Uterus (tissue), 4 donors: ENCODE results near the gene GNL3. TPM values are rescaled to one million over a fixed set of nuclear protein-coding genes. Genes with fewer than 3 reads are reported as not detected.
"Not testable (repeated sequence)": the region's sequence is repeated elsewhere in the genome, so short reads cannot be mapped to it uniquely, and the experiment has no call there.

Experiments used
- DNase-seq, 2 donors: peaks; one replicate each; pipeline ENCODE4 v3.0.0-alpha.2; 2019 to 2020
- H3K27ac ChIP-seq, 2 donors: fragments of 200-600 bp; sonication (generic); 1 replicate in 1 of 2; 2 replicates in 1 of 2; pipeline ENCODE4 v1.5.1; 2016 to 2018
- H3K27me3 ChIP-seq, 2 donors: fragments of 200-600 bp; sonication (generic); one replicate each; pipeline ENCODE4 v1.5.1; 2018 to 2019; ENCODE audit warnings: control low read depth in 1 of 2
- H3K36me3 ChIP-seq, 2 donors: fragments of 200-600 bp; sonication (generic); one replicate each; pipeline ENCODE4 v1.5.1; 2019; ENCODE audit warnings: control low read depth in 1 of 2
- H3K4me1 ChIP-seq, 2 donors: fragments of 200-600 bp; sonication (generic); one replicate each; pipeline ENCODE4 v1.5.1; 2018 to 2019; ENCODE audit warnings: control low read depth in 1 of 2
- H3K4me3 ChIP-seq, 2 donors: fragments of 200-600 bp; sonication (generic); 1 replicate in 1 of 2; 2 replicates in 1 of 2; pipeline ENCODE4 v1.5.1; 2018 to 2019; ENCODE audit warnings: mild to moderate bottlenecking in 1 of 2
- H3K9me3 ChIP-seq, 2 donors: fragments of 200-600 bp; sonication (generic); one replicate each; pipeline ENCODE4 v1.5.1; 2019; ENCODE audit warnings: control low read depth in 1 of 2
- POLR2A ChIP-seq, 2 donors: fragments of 450-650 bp; IDR thresholded peaks; one replicate each; pipeline ENCODE4 v1.6.1; 2016; ENCODE audit warnings: antibody characterized with exemption in 2 of 2, mild to moderate bottlenecking in 1 of 2, moderate library complexity in 1 of 2
- intact Hi-C: fragments of 100-400 bp; cut with DNase I; formaldehyde crosslinking; loops from one replicate; pipeline ENCODE4 v1.15.1; 2023; ENCODE audit warnings: low total_unique reads
- total RNA-seq, 4 donors: library from RNA; depleted of rRNA in 3 of 4; stranded (reverse); fragments of >200 nt in 3 of 4; gene quantifications; one replicate each; pipeline versions ENCODE4 v1.1.0 to v1.2.4, GENCODE V29; 2014 to 2023
- TF ChIP-seq, protein P1 (sequence below), 4 experiments: fragments of 200-600 bp in 2 of 4; fragments of 450-650 bp in 2 of 4; sonication (generic) in 2 of 4; IDR thresholded peaks; one replicate each; pipeline ENCODE4 v1.5.1; 2016 to 2019; ENCODE audit warnings: antibody characterized with exemption in 4 of 4, mild to moderate bottlenecking in 2 of 4, moderate library complexity in 1 of 4
- donor health status: DM: yes; HTN: yes; CAD: no.

Gene GNL3
- total RNA-seq, 4 donors from 2014 or later = 29.5 to 108 (median 53.9) TPM

- no peaks in the 10 kb centered on the region for H3K9me3 ChIP-seq
- TF ChIP-seq POLR2A (IDR thresholded peaks at IDR 0.05) = no peak
- TF ChIP-seq, protein P1, sequence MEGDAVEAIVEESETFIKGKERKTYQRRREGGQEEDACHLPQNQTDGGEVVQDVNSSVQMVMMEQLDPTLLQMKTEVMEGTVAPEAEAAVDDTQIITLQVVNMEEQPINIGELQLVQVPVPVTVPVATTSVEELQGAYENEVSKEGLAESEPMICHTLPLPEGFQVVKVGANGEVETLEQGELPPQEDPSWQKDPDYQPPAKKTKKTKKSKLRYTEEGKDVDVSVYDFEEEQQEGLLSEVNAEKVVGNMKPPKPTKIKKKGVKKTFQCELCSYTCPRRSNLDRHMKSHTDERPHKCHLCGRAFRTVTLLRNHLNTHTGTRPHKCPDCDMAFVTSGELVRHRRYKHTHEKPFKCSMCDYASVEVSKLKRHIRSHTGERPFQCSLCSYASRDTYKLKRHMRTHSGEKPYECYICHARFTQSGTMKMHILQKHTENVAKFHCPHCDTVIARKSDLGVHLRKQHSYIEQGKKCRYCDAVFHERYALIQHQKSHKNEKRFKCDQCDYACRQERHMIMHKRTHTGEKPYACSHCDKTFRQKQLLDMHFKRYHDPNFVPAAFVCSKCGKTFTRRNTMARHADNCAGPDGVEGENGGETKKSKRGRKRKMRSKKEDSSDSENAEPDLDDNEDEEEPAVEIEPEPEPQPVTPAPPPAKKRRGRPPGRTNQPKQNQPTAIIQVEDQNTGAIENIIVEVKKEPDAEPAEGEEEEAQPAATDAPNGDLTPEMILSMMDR (IDR thresholded peaks at IDR 0.05) = no peak
- no peak overlapping the region for H3K4me3 ChIP-seq
- intact Hi-C loops = no loop called here
- peak overlapping the region in 1 of 2 donors; percentile 34 for H3K27ac ChIP-seq
- no peaks in the 10 kb centered on the region for H3K36me3 ChIP-seq
- no peaks in the 10 kb centered on the region for H3K4me1 ChIP-seq
- DNase-seq = no peak
- H3K27me3 ChIP-seq = no peaks in the 10 kb centered on the region
These were observed 15.0 kb upstream of the GNL3 start for GRCh38 chr3:52670621-52671521.

DNA sequence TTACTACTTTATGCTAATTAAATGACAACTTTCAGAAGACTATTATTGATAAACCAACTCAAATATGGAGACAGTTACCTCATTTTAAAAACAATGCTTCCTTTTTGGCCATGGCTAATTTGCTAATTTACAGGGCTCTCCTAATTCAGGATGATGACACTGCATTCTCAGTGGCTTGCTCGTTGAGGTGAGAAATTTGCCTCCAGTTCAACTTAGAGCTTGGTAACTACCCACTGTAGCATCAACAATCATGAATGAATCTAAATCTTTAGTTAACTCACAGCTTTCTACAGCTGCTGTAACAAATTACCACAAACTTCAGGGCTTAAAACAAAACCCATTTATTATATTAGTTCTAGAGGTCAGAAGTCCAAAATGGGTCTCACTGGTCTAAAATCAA is 14.2 kb upstream of the GNL3 start:
- DNase-seq = no peak
- H3K36me3 ChIP-seq = no peaks in the 10 kb centered on the region
- TF ChIP-seq, protein P1 (IDR thresholded peaks at IDR 0.05) = no peak
- H3K9me3 ChIP-seq = no peaks in the 10 kb centered on the region
- intact Hi-C loops = no loop called here
- H3K27ac ChIP-seq = no peak overlapping the region
- H3K4me1 ChIP-seq = no peaks in the 10 kb centered on the region
- H3K4me3 ChIP-seq = no peak overlapping the region
- H3K27me3 ChIP-seq = no peaks in the 10 kb centered on the region

DNA sequence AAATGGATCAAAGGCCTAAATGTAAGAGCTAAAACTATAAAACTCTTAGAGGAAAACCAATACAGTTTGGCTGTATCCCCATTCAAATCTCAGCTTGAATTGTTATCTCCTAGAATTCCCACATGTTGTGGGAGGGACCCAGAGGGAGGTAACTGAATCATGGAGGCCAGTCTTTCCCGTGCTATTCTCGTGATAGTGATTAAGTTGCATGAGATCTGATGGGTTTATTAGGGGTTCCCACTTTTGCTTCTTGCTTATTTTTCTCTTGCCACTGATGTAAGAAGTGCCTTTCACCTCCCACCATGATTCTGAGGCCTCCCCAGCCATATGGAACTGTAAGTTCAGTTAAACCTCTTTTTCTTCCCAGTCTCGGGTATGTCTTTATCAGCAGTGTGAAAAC is 9.6 kb upstream of the GNL3 start:
- H3K4me1 ChIP-seq, H3K4me3 ChIP-seq, intact Hi-C loops, H3K27ac ChIP-seq, H3K36me3 ChIP-seq, DNase-seq, H3K9me3 ChIP-seq, H3K27me3 ChIP-seq: not testable (repeated sequence)

GRCh38 chr3:52678265-52679198 is 7.3 kb upstream of the GNL3 start:
- H3K4me1 ChIP-seq = peaks cover 3 to 10% of the 10 kb centered on the region in 2 donors
- H3K27me3 ChIP-seq = no peaks in the 10 kb centered on the region
- no peak for DNase-seq
- no peaks in the 10 kb centered on the region for H3K36me3 ChIP-seq
- intact Hi-C loops = no loop called here
- no peak overlapping the region for H3K27ac ChIP-seq
- H3K9me3 ChIP-seq = no peaks in the 10 kb centered on the region
- TF ChIP-seq, protein P1 (IDR thresholded peaks at IDR 0.05) = no peak
- no peak overlapping the region for H3K4me3 ChIP-seq

DNA sequence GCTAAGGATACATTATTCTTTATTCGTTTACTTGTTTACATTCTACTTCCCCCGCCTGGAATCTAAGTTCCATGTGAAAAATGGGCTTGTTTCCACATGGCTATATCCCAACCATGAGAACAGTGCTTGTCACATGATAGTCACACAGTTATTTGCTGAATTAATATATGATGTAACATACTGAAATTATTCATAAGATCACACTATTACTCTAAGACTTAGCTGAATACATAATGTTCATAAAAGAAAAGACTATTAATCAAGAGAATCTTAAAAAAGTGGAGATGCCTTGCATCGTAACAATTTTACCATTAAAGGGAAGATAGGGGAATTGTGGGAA is 6.7 kb upstream of the GNL3 start:
- no peak overlapping the region for H3K27ac ChIP-seq
- no peaks in the 10 kb centered on the region for H3K27me3 ChIP-seq
- intact Hi-C loops = no loop called here
- H3K36me3 ChIP-seq = no peaks in the 10 kb centered on the region
- H3K4me3 ChIP-seq = no peak overlapping the region
- H3K4me1 ChIP-seq = peaks cover 3 to 10% of the 10 kb centered on the region in 2 donors
- TF ChIP-seq, protein P1 (IDR thresholded peaks at IDR 0.05) = no peak
- no peak for TF ChIP-seq POLR2A (IDR thresholded peaks at IDR 0.05)
- no peaks in the 10 kb centered on the region for H3K9me3 ChIP-seq
- DNase-seq = no peak
